Endothelial cell of umbilical vein (primary cell): ENCODE results near the gene CXCL17. TPM values are rescaled to one million over a fixed set of nuclear protein-coding genes. Genes with fewer than 3 reads are reported as not detected.
"Not testable (repeated sequence)": the region's sequence is repeated elsewhere in the genome, so short reads cannot be mapped to it uniquely, and the experiment has no call there.

Experiments used
- BruUV-seq: library from RNA; stranded (reverse); fragments of 400-500 nt; replicated peaks from 2 replicates; lab custom pipeline; 2021; lab: Mats Ljungman, UMichigan
- CTCF ChIA-PET: fragments of 300-600, 350-600 bp; sonication (Branson Sonifier 250); formaldehyde crosslinking; loops from one replicate; lab custom pipeline; 2021; ENCODE audit warnings: antibody characterized with exemption, inconsistent platforms; lab: Charles Lee
- POLR2A ChIA-PET: fragments of 300-600, 350-600 bp; sonication (Branson Sonifier 250); formaldehyde crosslinking; loops from one replicate; lab custom pipeline; 2021; ENCODE audit warnings: antibody characterized with exemption, inconsistent platforms; lab: Charles Lee
- DNase-seq: peaks from one replicate; pipeline ENCODE4 v3.0.0-alpha.2; 2011; ENCODE audit warnings: low read depth, low spot score
- FAIRE-seq: peaks from 2 replicates; lab custom pipeline; 2011; peaks lifted over from hg19 to GRCh38; lab: Jason Lieb, UNC
- H2AFZ ChIP-seq: 2 replicates; pipeline ENCODE4 v1.6.0; 2012; ENCODE audit warnings: low read depth, low read length, control low read depth, inconsistent platforms
- H3K27ac ChIP-seq: 2 replicates; pipeline ENCODE4 v1.5.1; 2011; ENCODE audit warnings: low read depth, mild to moderate bottlenecking, control low read depth, low read length, moderate library complexity; ENCODE audit not compliant: insufficient read depth
- H3K27me3 ChIP-seq, 2 experiments: 2 replicates each; pipeline versions ENCODE4 v1.6.0 to v1.6.1; 2011; ENCODE audit warnings: low read length in 2 of 2, mixed read lengths in 1 of 2; ENCODE audit not compliant: control insufficient read depth in 2 of 2, insufficient read depth in 2 of 2
- H3K36me3 ChIP-seq, 2 experiments: 2 replicates in 1 of 2; 3 replicates in 1 of 2; pipeline ENCODE4 v1.5.1; 2011; ENCODE audit warnings: low read length in 2 of 2, mild to moderate bottlenecking in 1 of 2, moderate library complexity in 1 of 2; ENCODE audit not compliant: control insufficient read depth in 2 of 2, insufficient read depth in 2 of 2; ENCODE audit errors: extremely low read depth in 1 of 2
- H3K4me1 ChIP-seq: 3 replicates; pipeline ENCODE4 v1.5.1; 2011; ENCODE audit warnings: mild to moderate bottlenecking, low read length; ENCODE audit not compliant: control insufficient read depth, insufficient read depth; ENCODE audit errors: extremely low read depth
- H3K4me2 ChIP-seq: 2 replicates; pipeline ENCODE4 v1.6.1; 2011; ENCODE audit warnings: low read length, control low read depth, mixed read lengths; ENCODE audit not compliant: insufficient read depth
- H3K4me3 ChIP-seq, 3 experiments: fragments of 200-600 bp in 1 of 3; sonication (generic), shearing (Covaris generic) in 1 of 3; replicated peaks in 1 of 3; 2 replicates each; pipeline ENCODE4 v1.5.1; 2011 to 2016; ENCODE audit warnings: control low read depth in 3 of 3, low read length in 3 of 3, mild to moderate bottlenecking in 2 of 3, inconsistent platforms in 1 of 3, low read depth in 1 of 3, moderate library complexity in 1 of 3; ENCODE audit not compliant: insufficient read depth in 1 of 3
- H3K79me2 ChIP-seq: 2 replicates; pipeline ENCODE4 v1.6.0; 2012; ENCODE audit warnings: low read length, inconsistent platforms; ENCODE audit not compliant: control insufficient read depth, insufficient read depth
- H3K9ac ChIP-seq: replicated peaks from 2 replicates; pipeline ENCODE3; 2011; ENCODE audit warnings: low read length, control low read depth; ENCODE audit not compliant: insufficient read depth; ENCODE audit errors: extremely low read depth
- H3K9me1 ChIP-seq: replicated peaks from 3 replicates; pipeline ENCODE4 v1.6.0; 2011; ENCODE audit warnings: mild to moderate bottlenecking, low read length; ENCODE audit not compliant: control insufficient read depth, insufficient read depth; ENCODE audit errors: extremely low read depth
- H3K9me3 ChIP-seq: replicated peaks from 2 replicates; pipeline ENCODE4 v1.5.1; 2012; ENCODE audit warnings: low read length, inconsistent platforms; ENCODE audit not compliant: control insufficient read depth, insufficient read depth
- H4K20me1 ChIP-seq: replicated peaks from 2 replicates; pipeline ENCODE3; 2011; ENCODE audit warnings: mild to moderate bottlenecking, low read length; ENCODE audit not compliant: control insufficient read depth, insufficient read depth; ENCODE audit errors: extremely low read depth
- EZH2 ChIP-seq: IDR thresholded peaks from 2 replicates; pipeline ENCODE4 v1.6.1; 2012; ENCODE audit warnings: borderline replicate concordance, low read depth, mild to moderate bottlenecking, moderate library complexity, low read length, inconsistent platforms; ENCODE audit not compliant: severe bottlenecking
- FOS ChIP-seq: IDR thresholded peaks from 2 replicates; pipeline ENCODE4 v1.6.1; 2011; ENCODE audit warnings: mild to moderate bottlenecking, low read length, moderate library complexity, borderline replicate concordance; ENCODE audit not compliant: insufficient read depth
- JUN ChIP-seq: IDR thresholded peaks from 2 replicates; pipeline ENCODE4 v1.6.1; 2011; ENCODE audit warnings: borderline replicate concordance, low read depth; ENCODE audit not compliant: insufficient read length, insufficient read depth
- MAX ChIP-seq: IDR thresholded peaks from 2 replicates; pipeline ENCODE4 v1.6.1; 2011; ENCODE audit not compliant: insufficient read depth, insufficient read length
- MYC ChIP-seq: IDR thresholded peaks from one replicate; pipeline ENCODE4 v1.6.1; 2011; ENCODE audit warnings: mild to moderate bottlenecking, low read depth, low read length
- POLR2AphosphoS5 ChIP-seq: IDR thresholded peaks from 2 replicates; pipeline ENCODE4 v1.6.1; 2012; ENCODE audit warnings: low read depth, mild to moderate bottlenecking, control low read depth, low read length, moderate library complexity; ENCODE audit not compliant: insufficient read depth
- dilution Hi-C: fragments of 300-500 bp; cut with MboI; formaldehyde crosslinking; loops from one replicate; pipeline ENCODE4 v1.15.0; 2019; ENCODE audit warnings: low sequenced_read_pairs; ENCODE audit not compliant: extremely low pct_ligation_motif_present
- intact Hi-C: fragments of 100-400 bp; cut with micrococcal nuclease; formaldehyde crosslinking; loops from one replicate; pipeline ENCODE4 v1.10.0; 2022
- polyA plus RNA-seq, 4 experiments: library from polyadenylated mRNA; depleted of rRNA in 3 of 4; stranded (reverse) in 3 of 4; unstranded in 1 of 4; fragments of >200 nt; gene quantifications; 2 replicates each; pipeline versions ENCODE4 v1.2.1 to v1.2.3, GENCODE V29; 2011 to 2012; ENCODE audit warnings: missing spikeins in 1 of 4
- total RNA-seq: library from RNA; stranded (reverse); gene quantifications from 2 replicates; pipeline ENCODE4 v1.2.3, GENCODE V29; 2021

The CXCL17 gene
- total and polyA plus RNA-seq, 2 donors (not counting 3 experiments of a cell fraction or from before 2014, with no cell fraction given): not detected

DNA sequence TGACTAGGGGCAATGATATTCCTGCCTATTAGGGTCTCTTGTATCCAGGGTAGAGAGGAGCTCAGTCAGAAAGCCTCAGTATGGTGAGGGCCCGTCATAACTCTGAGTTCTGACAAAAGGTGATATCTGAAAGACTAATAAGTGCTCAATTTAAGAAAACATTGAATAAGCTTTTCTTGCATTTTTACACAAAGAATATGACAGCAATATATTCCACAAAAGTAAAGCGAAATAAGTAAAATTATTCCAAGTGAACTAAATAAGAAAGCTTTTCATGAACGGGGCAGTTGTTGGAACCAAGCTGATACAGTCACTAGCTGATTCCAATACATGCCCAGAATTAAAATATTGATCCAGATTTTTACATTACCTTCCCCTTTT, 45.0 kb upstream of the CXCL17 start:
- H3K27me3 ChIP-seq: no peaks in the 10 kb centered on the region
- no peaks in the 10 kb centered on the region for H3K4me1 ChIP-seq
- H3K36me3 ChIP-seq: no peaks in the 10 kb centered on the region
- intact Hi-C loops (no loop called here), dilution Hi-C loops (no loop called here)
- H3K4me3 ChIP-seq: no peak overlapping the region
- TF ChIP-seq EZH2 (no peak), POLR2AphosphoS5 (no peak), JUN (no peak), MYC (no peak)
- H4K20me1 ChIP-seq: no peaks in the 10 kb centered on the region
- ChIA-PET POLR2A (interaction anchor here (0.9 kb wide), 1 partner anchor 41 kb away, joined by 3 read pairs; the partner anchor contains the start of gene CEACAM1), CTCF (interaction anchor here (1.5 to 1.9 kb wide), 2 partner anchors 11 to 47 kb away, joined by 3 to 7 read pairs; no protein-coding TSS in a partner anchor)
- H3K4me2 ChIP-seq: no peak overlapping the region
- FAIRE-seq (no peak), DNase-seq (no peak)
- H3K79me2 ChIP-seq: no peaks in the 10 kb centered on the region
- H2AFZ ChIP-seq: no peak overlapping the region
- H3K27ac ChIP-seq: no peak overlapping the region
- no peaks in the 10 kb centered on the region for H3K9me1 ChIP-seq
- H3K9ac ChIP-seq: no peak overlapping the region
- no peaks in the 10 kb centered on the region for H3K9me3 ChIP-seq
- no TSS peak for BruUV-seq

DNA sequence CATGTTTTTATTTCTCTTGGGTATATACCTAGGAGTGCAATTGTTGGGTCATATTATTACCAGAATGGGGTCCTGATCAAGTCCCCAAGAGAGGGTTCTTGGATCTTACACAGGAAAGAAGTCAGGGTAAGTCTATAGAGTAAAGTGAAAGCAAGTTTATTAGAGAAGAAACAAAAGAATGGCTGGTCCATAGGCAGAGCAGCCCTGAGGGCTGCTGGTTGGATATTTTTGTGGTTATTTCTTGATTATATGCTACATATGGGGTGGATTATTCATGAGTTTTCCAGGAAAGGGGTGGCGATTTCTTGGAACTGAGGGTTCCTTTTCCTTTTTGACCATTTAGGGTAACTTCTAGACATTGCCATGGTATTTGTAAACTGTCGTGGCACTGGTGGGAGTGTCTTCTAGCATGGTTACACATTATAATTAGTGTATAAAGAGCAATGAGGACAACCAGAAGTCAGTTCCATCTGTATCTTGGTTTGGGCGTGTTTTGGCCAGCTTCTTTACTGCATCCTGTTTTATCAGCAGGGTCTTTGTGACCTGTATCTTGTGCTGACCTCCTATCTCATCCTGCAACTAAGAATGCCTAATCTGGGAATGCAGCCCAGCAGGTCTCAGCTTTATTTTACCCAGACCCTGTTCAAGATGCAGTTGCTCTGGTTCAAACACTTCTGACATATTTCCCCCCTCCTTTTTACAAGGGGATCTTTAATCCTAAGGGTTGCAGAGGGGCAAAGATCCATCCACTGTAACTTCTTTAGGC, 44.5 kb upstream of the CXCL17 start:
- H3K4me2 ChIP-seq: no peak overlapping the region
- no peaks in the 10 kb centered on the region for H3K9me3 ChIP-seq
- CTCF ChIA-PET: interaction anchor here (1.5 to 1.9 kb wide), 2 partner anchors 12 to 46 kb away, joined by 3 to 7 read pairs; no protein-coding TSS in a partner anchor
- H4K20me1 ChIP-seq: no peaks in the 10 kb centered on the region
- no peak overlapping the region for H3K4me3 ChIP-seq
- H2AFZ ChIP-seq: no peak overlapping the region
- H3K9me1 ChIP-seq: no peaks in the 10 kb centered on the region
- H3K79me2 ChIP-seq: no peaks in the 10 kb centered on the region
- dilution Hi-C loops: no loop called here
- H3K27ac ChIP-seq: no peak overlapping the region
- TF ChIP-seq FOS: no peak
- no peak for TF ChIP-seq MAX
- no peak overlapping the region for H3K9ac ChIP-seq
- intact Hi-C loops: no loop called here
- POLR2A ChIA-PET: interaction anchor here (0.9 kb wide), 1 partner anchor 41 kb away, joined by 3 read pairs; the partner anchor contains the start of gene CEACAM1
- no peaks in the 10 kb centered on the region for H3K27me3 ChIP-seq
- no peak for DNase-seq
- no peaks in the 10 kb centered on the region for H3K36me3 ChIP-seq
- no peaks in the 10 kb centered on the region for H3K4me1 ChIP-seq
- BruUV-seq: no TSS peak
- no peak for FAIRE-seq

GRCh38 chr19:42485036-42485435, 42.3 kb upstream of the CXCL17 start:
- H3K9me1 ChIP-seq, POLR2A ChIA-PET, dilution Hi-C loops, H2AFZ ChIP-seq, H3K4me3 ChIP-seq, FAIRE-seq, H3K9ac ChIP-seq, H3K4me1 ChIP-seq, H3K27ac ChIP-seq, intact Hi-C loops, H3K4me2 ChIP-seq, BruUV-seq, H3K79me2 ChIP-seq, H3K27me3 ChIP-seq, H4K20me1 ChIP-seq, CTCF ChIA-PET, H3K9me3 ChIP-seq, H3K36me3 ChIP-seq, DNase-seq: not testable (repeated sequence)
